Stimulated activated CD8-positive, alpha-beta memory T cell treated with anti-CD3 and anti-CD28 coated beads, Interleukin-4, amount 100 ng/mL, for 1 hour (primary cell): ENCODE data around the gene GPER1.
"Not testable (repeated sequence)": the region's sequence is repeated elsewhere in the genome, so short reads cannot be mapped to it uniquely, and the experiment has no call there.

Experiments used
- DNase-seq, 2 donors: peaks; one replicate each; pipeline ENCODE4 v3.0.0-alpha.2; 2020; ENCODE audit warnings: low read depth in 2 of 2, low spot score in 1 of 2

The GPER1 gene

GRCh38 chr7:1087952-1088920, at the start of gene GPER1:
TSS of gene GPER1 (plus strand) at chr7:1088113. CDS start at chr7:1091729, 3,616 bp downstream.
- DNase-seq: no peak

GRCh38 chr7:1040233-1040632, 47.7 kb upstream of the GPER1 start:
- DNase-seq: not testable (repeated sequence)

- DNase-seq: no peak
Measured at GRCh38 chr7:1040790-1041189, 47.1 kb upstream of the GPER1 start.

- no peak for DNase-seq
Measured at GRCh38 chr7:1041551-1042491, 46.1 kb upstream of the GPER1 start.

- no peak for DNase-seq
Measured at GRCh38 chr7:1042492-1042833, 45.5 kb upstream of the GPER1 start.

GRCh38 chr7:1043552-1044188, 44.2 kb upstream of the GPER1 start:
- no peak for DNase-seq

- peak; percentile 83 to 91 for DNase-seq
Measured at GRCh38 chr7:1044189-1045068, 43.5 kb upstream of the GPER1 start, which contains the start of gene GPR146. TSS of gene GPR146 (plus strand) at chr7:1044546. CDS start at chr7:1057516, 12,970 bp downstream.

GRCh38 chr7:1045069-1046063, 42.5 kb upstream of the GPER1 start:
- no peak for DNase-seq

GRCh38 chr7:1046722-1047679, 40.9 kb upstream of the GPER1 start:
- no peak for DNase-seq

GRCh38 chr7:1049006-1049741, 38.7 kb upstream of the GPER1 start:
- DNase-seq: no peak

GRCh38 chr7:1049801-1050200, 38.1 kb upstream of the GPER1 start:
- no peak for DNase-seq

- DNase-seq: no peak
Measured at GRCh38 chr7:1050254-1050906, 37.5 kb upstream of the GPER1 start.

GRCh38 chr7:1050956-1051690, 36.8 kb upstream of the GPER1 start:
- no peak for DNase-seq

GRCh38 chr7:1052031-1052818, 35.7 kb upstream of the GPER1 start:
- no peak for DNase-seq

- DNase-seq: no peak
Measured at GRCh38 chr7:1053002-1053411, 34.9 kb upstream of the GPER1 start.
